Inflammatory macrophage (primary cell): ENCODE results near the gene SEL1L2.

ENCODE experiments used
- DNase-seq, 2 donors: peaks; one replicate each; pipeline ENCODE4 v3.0.0-alpha.2; 2020 to 2022

Gene SEL1L2

DNA sequence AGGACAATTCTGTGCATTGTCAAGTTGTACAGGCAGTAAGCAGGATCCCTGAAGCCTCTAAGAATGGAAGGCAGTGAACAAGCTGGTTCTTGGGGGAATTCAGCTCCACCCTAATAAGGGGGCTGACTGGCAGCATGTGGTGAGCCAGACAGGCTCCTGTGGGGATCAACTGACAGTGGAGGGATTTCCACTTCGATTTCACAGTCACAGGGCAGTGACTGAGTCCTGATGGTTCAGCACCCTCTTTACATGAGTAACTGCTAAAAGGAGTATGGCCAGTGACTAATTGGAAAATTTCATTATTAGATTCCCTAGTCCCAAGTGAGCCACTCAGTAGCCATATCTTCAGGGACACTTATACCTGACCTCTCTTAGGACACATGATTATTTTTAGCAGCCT, 127.2 kb downstream of the SEL1L2 start:
- peak in 1 of 2 donors; percentile 23 for DNase-seq

DNA sequence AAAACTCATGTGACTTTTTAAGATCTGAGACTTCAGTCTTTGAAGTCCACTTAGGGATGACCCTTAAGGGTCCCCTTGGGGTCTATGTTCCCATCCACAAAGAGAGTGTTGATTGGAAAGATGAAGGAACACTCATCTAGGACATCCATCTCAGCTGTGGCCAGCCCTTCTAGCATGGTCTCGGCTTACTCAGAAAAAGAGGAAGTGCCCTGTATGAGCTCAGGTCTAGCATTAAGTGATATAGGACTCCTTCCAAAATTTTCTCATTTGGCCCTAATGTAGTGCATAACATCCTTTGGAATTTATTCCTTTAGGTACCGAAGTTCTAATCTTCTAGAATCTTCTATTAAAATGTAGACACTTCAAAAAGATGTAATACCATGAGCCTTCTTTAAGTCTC, 128.2 kb downstream of the SEL1L2 start:
- peak in 1 of 2 donors; percentile 11 for DNase-seq

DNA sequence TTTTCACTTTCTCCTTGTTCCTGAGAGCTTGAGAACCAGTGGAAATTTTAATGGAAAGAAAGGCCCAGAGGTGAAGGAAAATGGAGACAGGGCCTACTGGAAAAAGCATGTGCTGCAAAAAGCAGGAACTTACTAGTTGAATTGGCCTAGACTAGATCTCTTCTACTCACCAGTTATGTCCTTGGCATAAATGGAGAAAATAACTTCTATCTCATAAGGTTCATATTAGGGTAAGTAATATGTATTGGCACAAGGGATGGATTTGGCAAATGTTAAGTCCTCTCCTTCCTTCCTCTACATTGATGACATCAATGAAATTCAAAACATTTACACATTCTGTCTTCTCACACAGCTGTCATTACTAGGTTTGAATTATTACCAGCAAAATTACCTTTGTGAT, 131.5 kb downstream of the SEL1L2 start:
- no peak for DNase-seq

DNA sequence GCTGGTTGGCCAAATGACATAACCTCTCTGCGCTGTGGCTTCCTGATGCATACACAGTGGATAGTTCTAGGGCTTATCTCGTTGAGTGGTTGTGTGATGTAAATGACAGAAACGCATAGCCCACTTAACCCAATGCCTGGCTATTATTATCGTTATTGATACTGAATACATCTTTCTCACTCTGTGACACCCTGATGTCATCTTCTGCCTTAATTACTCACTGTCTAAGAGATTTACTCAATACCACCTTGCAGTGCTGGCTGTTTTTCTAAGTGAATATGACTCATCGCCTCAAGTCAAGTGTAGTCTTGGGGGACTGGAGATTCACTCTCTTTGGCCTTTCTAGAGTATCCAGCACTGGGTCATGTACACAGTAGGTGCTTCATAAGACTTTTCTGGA, 132.0 kb downstream of the SEL1L2 start:
- no peak for DNase-seq

DNA sequence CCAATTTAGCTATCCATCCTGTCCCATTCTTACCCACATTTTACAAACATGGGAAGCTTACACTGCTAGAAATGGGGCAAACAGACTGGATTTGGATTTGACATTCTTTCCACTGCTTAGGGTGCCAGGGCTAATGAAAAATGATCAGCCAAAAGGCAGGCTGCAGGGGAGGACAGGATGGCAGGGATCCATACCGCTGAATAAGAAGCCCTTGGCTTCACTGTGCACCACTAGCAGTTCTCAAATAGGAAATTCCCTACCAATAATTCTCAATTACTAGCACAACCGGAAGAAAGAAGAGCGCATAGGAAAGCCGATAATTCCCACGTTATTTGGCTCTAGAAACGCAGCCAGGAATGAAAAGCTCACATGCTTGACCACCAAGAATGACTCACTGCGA, 132.5 kb downstream of the SEL1L2 start:
- no peak for DNase-seq

DNA sequence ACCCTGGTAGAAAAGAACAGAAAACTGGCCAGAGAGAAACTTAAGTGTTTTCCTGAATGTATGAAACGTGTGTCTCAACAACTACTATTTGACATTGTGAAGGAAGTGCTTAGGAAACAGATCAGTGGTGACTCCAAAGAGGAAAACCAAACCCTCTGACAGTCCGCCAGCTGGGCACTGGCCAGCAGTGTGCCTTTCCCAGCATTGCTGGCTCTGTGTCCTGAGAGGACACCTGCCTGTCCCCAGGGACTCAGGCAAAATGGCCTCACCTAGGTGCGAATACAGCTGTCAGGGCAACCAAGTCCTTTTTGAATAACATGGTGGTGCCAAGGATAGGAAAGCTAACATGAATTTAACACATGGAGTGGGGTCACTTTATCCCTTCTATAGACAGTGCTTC, 133.1 kb downstream of the SEL1L2 start:
- DNase-seq: peak in 1 of 2 donors; percentile 2

DNA sequence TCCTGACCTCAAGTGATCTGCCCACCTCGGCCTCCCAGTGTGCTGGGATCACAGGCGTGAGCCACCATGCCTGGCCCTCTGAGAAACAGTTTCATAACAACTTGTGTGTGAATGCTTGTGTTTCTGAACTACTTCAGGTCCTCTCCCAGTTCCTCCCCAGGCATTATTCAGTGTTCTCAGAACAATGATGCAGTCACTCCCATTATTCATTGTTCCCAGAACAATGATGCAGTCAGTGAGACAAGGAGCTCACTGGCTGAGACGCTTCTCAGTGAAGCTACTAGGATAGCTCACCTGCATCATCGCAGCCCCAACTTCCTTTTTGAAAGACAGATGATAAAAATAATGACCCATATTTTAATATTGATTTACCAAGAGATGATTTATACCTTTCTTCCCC, 134.1 kb downstream of the SEL1L2 start:
- DNase-seq: no peak

DNA sequence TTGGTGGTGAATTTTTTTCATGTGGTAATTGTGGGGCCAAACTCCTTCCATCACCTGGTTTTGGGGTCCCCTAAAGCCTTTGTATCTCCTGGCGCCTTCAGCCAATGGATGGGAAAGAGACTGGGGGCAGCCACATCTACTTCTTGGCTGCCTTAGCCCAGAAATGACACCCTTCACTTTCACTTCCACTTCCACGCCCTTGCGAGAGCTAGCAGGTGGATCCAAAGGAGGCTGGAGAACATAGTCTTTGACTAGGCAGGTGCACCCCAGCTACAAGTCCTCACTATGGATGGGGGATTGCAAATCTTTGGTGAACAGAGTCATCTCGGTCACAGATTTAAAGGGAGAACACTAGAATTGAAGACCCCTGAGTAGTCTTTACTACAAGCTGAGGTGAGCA, 134.8 kb downstream of the SEL1L2 start:
- DNase-seq: no peak

DNA sequence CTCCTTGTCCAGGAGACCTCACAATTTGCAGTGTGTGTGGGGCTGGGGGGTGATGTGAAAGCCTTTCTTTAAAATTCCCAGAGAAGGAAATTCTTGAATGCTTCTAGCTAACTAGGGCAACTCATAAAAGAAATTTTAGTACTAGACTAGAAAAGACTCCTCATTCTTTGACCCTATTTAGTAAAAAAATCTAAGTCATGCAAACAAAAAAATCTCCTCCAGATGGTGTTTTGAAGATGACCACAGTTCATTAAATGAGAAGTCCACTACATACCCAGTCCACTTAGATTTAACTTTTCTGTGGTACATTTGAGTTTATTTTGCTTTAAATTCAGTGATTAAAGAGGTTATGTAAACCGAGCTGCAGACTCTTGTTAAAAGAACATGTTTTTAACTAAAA, 138.1 kb downstream of the SEL1L2 start:
- DNase-seq: no peak

DNA sequence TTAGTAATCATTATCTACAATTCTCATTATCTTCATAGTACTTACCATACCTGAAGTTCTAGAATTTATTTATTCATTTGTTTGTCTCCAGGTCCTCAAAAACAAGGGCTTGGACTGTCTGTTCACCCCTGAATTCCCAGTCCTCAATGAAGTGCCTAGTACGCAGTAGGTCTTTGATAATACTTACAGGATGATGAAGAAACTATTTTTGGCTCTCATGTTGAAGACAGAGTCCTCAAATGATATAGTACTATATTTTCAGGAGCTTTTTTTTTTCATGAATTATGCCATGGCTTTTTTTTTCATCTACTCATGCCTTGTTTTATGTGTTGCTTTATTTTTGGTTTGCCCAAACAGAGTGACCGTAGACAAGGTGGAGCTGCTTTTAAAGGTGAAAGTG, 139.1 kb downstream of the SEL1L2 start:
- no peak for DNase-seq

DNA sequence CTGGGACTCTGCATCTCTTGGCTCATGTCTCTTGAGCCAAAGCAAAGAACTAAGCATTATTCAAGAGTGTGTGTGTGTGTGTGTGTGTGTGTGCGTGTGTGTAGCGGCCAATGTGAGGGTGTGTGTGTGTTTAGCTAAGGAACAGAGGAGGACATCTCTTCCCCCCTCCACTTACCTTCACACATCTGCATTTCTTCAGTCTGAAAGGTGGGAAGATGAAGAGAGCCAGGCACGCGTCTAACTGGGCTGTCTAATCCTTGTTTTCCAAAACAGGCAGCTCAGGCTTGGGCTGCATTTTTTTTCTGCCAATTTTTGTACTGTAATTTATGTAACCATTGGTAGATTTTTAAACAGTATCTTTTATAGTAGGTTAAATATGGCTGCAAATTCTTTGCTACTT, 146.1 kb downstream of the SEL1L2 start:
- no peak for DNase-seq

DNA sequence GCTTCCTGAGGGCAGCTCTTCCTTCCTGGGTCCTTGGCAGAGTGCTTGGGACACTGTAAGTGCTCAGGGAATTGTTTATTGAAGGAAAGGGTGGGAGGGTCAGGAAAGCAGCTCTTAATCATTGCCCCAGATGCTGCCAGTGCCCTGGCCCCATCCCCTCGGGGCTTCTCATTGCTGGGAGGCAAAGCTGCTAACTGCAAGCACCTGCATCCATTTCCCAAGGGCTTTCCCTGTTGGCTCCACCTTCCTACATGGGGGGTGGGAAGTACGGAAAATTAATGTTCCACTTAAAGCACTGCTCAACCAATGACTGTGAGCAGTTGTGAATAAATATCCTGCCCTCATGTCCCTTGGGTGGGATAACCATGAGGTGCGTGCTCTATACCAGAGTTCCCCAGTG, 149.2 kb downstream of the SEL1L2 start:
- DNase-seq: no peak

DNA sequence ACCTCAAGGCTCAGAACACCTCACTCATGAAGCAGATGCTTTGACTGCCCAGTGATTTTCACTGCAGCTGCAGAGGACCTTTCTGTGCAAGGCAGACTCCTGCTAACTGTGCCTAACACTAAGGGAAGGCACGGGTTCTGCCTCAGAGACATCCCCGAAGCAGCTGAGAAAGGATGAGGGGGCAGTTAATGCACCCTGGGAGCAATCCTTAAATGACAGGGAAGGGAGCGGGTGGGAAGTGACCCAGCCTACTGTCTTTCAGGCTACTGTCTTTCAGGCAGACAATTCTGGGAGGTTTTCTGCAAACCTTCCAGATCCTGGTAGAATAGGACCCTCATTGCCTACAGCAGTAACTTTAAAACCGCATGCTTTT, 150.3 kb downstream of the SEL1L2 start:
- no peak for DNase-seq

DNA sequence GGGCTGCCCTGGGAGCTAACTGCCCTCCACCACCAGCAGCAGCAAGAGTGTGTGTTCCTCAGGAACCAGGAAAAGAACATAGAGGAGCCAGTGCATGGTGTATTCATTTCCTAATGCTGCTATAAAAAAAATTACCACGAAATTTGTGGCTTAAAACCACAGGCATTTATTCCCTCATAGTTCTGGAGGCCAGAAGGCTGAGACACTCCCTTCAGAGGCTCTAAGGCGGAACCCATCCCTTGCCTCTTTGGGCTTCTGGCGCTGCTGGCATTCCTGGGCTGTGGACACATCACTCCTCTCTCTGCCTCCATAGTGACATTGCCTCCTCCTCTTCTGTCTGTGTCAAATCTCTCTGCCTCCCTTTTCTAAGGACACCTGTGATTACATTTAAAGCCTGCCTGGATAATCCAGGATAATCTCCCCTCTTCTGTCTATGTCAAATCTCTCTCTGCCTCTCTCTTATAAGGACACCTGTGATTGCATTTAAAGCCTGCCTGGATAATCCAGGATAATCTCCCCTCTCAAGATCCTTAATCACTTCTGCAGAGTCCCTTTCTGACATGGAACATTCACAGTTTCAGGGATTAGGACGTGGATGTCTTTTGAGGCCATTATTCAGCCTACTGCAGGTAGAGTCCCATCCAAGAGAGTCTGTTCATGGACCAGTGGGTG, 150.9 kb downstream of the SEL1L2 start:
- no peak for DNase-seq

DNA sequence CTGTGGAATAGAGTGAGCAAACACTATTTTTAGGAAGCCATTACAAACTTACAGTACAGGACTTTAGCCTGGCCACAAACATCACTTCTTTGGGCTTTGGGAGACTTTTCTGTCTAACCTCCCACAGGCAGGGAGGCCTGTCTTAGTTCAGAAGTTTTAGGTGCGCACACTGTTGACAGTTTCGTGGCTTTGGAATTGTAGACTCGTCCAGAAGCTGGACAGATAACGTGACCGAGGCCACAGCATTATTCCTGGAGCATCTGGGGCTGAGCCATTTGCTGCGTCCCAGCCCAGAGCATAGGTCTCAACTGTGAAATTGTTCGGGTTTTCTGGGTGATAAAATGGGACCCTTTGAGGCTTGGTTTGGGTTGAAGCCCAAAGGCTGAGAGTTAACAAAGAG, 151.8 kb downstream of the SEL1L2 start:
- no peak for DNase-seq

DNA sequence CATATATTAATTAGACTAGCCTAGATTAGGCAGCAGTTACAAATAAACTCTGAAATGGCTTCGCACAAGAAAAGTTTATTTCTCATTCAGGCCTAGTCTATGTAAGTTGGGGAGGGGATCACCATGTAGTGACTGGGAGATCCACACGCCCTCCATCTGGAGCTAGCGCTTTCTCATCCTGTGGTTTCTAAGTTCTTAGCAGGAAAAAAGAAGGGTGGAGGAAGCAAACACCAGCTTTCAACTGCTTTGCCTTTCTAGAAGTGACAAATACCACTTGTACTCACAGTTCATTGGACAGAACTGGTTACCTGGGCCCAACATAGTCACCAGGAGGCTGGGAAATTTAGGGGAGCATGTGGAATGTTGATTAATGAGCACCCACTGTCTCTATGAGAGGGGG, 158.9 kb downstream of the SEL1L2 start:
- DNase-seq: no peak

DNA sequence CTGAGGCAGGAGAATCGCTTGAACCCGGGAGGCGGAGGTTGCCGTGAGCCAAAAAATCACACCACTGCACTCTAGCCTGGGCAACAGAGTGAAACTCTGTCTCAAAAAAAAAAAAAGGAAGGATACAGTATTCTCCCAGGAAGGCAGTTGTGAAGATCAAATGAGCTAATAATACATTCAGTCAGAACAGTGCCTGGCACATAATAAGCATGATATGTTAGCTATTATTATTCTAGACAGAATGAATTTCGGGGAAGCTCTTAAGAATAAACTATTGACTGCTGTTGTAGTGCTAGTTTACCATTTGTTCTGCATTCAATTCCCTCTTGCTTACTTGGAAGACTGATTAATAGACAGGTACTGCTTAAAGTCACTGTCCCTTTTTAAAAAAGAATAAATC, 164.9 kb downstream of the SEL1L2 start:
- DNase-seq: no peak

DNA sequence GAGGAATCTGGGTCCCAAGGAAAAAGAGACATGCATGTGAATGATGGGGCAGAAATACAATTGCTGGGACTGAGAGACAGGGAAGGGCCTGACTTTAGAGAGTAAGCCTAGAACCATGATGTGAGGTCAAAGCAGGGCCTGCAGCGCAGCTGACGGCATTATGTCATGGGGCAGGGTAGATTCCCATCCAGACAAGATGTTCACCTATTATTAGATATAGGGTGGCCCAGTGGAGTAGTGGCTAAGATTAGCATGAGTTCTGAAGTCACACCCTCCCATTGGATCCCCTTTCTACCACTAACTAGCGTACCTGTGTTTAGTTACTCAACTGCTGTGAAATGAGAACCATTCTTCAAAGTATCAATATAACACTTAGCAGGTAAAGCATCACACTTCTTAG, 166.0 kb downstream of the SEL1L2 start:
- DNase-seq: no peak

DNA sequence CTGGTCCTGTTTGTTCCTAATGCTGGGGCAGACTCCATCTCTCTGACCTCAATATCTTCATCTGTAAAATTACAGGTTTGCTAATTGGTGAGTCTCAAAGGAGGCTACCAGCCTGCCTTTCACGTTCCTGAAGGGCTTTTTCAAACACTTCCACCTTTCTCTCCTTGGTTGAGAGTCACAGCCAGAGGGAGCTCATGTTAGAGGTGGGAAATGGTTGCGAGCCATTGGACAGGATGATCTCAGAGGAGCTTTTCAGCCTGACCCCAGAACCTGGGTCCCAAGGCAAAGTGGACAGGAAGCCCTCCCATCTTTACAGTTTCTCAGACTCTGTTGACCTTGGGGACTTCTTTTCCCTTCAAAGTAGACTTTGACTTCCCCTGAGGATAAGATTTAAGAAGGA, 168.0 kb downstream of the SEL1L2 start:
- DNase-seq: no peak

DNA sequence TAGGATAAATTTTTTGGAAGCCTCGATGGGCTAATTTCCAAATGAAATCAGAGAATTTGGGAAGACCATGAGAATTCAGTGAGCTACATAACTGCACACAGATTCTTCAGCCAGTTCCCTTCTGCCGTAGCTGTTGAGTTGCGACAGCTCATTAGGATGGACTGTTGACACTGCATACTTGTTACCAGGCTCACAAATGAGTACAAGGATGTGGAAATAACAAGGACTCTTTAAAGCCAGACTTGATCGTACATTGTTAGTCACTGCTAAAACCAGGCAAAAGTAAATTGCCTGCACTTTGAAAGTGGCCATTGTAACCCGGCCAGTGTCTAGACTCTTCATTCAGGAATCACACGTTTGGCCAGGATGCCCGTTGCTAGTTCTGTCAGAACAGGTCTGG, 168.5 kb downstream of the SEL1L2 start:
- DNase-seq: peak; percentile 6 to 19

DNA sequence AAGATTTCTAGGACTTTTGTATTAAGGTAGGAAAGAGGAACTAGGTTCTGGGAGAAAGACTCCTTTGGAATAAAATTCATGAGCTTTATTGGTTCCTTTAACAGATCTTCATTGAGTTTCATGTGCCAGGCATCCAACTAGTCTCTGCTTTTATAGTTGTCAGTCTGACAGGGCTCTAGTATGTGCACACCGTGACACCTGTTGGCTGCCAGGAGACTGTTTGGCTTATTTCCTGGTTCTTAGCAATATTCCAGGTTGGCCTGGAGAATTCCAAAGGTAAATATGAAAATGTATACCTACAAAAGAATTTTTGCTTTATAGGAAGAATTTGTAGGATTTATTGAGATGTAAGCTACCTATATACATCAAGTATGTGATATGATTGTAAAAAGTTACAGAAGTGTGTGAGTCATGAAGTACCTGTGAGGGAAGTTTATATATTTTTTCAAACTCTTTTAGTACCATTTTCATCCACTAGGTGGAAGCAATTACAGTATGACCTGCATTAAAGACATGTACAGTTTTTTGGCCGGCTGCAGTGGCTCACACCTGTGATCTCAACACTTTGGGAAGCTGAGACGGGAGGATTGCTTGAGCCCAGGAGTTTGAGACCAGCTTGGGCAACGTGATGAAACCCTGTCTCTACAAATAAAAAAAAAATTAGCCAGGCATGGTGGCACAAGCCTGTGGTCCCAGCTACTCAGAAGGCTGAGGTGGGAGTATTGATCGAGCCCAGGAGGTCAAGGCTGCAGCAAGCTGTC, 170.3 kb downstream of the SEL1L2 start:
- peak; percentile 7 to 61 for DNase-seq

DNA sequence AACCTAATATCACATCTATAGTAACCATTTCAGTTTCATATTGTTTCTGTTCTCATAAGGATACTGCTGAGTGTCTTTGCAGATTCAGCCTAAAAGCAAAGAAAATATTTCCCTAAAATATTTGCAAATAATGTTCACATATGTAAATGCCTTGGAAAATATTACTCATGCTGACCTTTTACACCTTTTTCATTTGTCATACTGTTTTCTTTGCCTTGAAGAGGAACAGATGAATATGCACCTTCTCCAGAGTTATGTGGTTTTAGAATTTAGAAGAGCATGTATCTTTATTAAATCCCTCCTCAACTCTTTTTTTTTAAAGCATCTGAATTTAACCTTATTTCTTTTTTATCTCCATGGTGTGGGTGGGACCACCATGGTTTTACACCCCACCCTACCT, 173.1 kb downstream of the SEL1L2 start:
- no peak for DNase-seq

DNA sequence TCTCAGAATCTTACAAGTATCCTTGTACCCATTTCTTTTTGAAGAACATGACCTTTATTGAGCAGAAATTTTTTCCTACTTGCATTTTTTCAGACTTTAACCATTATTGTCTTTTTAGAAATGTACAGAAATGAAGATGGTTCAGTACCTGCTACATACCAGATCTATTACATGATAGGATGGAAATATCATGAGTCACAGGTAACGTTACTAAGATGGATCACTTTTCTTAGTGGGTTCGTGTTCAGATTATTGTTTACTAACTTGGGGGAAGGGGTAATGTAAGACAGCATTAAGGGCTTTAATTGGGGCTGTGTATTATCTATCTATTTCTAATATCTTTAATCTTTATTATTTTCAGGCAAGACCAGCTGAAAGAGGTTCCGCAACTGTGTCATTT, 173.7 kb downstream of the SEL1L2 start:
- no peak for DNase-seq

DNA sequence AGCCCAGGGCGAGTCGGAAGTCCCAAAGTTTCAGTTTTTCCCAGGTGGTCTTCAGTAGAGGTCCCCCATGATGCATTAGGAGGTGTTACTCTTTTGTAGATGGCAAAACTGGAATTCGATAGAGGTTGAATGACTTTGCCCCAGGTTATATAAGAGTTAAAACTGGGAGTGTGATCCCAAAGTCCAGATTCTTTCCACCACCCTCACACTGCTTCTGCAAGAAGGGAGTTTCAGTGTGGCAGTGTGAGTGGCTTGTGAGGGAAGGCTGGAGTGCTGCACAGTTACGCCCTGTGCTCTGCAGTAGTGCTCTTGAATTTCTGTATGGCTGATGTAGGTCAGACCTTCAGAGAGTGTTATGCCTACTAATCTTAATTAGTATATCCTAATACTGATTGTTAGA, 175.7 kb downstream of the SEL1L2 start:
- no peak for DNase-seq

DNA sequence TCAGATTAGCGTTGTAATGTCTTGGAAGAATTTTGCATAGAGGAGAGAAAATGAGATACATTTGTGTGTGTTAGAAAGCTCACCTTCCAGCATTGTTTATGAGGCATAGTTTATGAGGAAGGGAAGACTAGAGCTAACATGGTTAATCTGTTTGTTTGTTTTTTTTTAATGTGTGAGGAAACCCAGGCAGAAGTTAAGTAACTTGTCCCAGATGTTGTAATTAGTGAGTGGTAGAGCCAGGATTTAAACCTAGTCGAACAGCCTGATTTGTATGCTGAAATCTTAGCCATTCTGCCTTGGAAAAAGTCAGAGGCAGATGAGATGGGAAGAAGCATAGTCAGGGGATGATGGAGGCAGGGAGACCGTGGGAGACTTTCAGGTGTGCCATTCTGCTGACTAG, 176.5 kb downstream of the SEL1L2 start:
- DNase-seq: no peak
